Right hindlimb (tissue), 1 donor: Measurements from ENCODE around the gene MAN1C1.
A peak's percentile ranks its signal among the peaks of the same experiment; 100 is the strongest.
"Not testable (repeated sequence)": the region's sequence is repeated elsewhere in the genome, so short reads cannot be mapped to it uniquely, and the experiment has no call there.

Source experiments
- DNase-seq: peaks from one replicate; pipeline ENCODE4 v3.0.0-alpha.2; 2018

The MAN1C1 gene

DNA sequence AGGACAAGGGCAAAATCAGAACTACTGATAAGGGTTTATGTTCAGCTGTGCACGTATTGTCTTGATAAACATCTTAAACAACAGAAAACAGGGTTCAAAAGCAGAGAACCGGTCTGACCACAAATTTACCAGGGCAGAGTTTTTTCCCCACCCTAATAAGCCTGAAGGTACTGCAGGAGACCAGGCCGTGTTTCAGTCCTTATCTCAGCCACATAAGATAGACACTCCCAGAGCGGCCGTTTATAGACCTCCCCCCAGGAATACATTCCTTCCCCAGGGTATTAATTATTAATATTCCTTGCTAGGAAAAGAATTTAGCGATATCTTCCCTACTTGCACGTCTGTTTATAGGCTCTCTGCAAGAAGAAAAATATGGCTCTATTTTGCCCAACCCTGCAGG is 19.6 kb downstream of the MAN1C1 start:
- DNase-seq = not testable (repeated sequence)

DNA sequence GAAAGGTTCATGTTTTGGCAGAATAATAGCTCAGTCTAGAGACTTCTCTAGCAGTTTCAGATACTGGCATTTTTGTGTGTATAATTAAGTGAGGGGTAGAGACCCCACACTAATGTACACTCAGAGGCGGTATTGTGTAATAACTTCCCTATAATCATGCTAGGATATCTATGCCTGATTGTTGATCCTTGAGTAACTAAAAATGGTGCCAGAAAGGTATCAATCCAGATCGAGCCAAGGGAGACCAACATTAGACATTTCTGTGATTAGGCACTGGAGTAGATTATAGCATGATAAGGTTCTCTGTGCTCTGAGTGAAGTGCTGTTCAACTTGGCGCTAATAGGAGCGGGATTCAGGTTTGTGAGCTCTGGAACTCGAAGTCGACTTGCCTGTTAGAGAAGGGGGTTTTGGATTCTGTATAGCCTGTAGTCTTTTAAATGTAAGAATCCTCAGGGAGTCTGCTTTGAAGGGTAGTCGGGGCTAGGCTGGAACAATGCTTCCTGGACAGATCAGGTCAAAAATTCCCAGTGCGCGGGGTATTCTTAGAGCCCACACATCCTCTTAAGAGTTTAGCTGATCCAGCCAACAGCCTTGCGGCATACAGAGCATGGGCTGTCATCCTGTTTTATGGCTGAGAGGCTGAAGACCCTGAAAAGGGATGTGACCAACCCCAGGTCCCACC is 24.2 kb downstream of the MAN1C1 start:
- DNase-seq = no peak

- DNase-seq = no peak
These were observed 24.7 kb downstream of the MAN1C1 start for GRCh38 chr1:25641329-25641725.

DNA sequence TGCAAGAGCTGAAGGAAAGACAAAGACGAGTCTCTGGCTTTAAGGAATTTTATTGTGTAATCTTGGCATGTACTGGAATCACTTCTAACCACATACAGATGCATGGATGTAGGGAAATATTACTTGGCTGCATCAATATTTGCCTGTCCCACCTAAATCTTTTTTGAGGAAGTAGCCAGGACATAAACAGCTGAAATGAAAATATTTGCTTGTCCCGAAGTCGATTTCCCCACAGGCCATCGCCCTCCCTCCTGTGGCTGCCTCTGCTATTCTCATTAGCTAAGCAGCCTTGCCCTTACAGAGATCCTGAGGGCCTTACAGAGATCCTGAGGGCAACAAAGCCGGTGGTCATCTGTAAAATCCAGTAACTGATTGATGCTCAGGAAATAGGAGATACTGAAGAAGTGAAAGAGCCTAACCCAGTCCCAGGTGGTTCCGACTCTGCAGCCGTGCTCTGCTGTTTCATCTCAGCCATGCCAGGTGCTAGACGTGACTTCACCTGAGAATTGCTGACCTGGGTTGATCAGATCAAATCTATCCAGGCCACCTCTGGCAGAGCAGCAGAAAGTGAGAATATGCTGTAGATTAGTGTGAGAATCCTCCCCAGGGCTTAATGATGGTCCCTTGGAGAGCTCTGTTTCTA is 25.5 kb downstream of the MAN1C1 start:
- DNase-seq = no peak

DNA sequence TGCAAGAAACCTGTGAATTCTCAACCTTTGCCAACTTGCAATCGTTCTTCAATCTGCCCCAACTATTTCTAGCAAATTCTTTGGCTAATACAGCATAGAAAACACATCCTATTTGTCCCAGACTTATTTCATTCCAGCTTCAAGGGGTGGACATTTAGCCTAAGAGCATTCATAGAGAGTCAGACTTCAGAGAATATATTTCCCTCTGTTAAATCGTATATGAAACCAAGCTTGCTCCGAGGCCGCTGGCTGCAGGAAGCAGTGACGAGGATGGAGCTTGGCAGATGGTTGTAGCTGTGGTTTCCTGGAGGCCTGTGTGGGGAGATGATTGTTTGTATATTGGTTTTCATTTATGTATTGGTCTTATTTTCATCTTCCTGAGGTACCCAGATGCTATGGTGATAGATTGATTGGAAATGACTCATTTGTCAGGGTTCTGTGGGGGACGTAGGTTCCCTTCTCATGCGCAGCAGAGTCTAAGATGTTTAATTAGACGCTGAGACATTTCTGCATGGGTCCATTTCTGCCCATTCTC is 26.1 kb downstream of the MAN1C1 start:
- DNase-seq = peak; percentile 86

- DNase-seq = no peak
These were observed 27.3 kb downstream of the MAN1C1 start for GRCh38 chr1:25643929-25644328.

- DNase-seq = no peak
These were observed 28.4 kb downstream of the MAN1C1 start for GRCh38 chr1:25644962-25645361.

DNA sequence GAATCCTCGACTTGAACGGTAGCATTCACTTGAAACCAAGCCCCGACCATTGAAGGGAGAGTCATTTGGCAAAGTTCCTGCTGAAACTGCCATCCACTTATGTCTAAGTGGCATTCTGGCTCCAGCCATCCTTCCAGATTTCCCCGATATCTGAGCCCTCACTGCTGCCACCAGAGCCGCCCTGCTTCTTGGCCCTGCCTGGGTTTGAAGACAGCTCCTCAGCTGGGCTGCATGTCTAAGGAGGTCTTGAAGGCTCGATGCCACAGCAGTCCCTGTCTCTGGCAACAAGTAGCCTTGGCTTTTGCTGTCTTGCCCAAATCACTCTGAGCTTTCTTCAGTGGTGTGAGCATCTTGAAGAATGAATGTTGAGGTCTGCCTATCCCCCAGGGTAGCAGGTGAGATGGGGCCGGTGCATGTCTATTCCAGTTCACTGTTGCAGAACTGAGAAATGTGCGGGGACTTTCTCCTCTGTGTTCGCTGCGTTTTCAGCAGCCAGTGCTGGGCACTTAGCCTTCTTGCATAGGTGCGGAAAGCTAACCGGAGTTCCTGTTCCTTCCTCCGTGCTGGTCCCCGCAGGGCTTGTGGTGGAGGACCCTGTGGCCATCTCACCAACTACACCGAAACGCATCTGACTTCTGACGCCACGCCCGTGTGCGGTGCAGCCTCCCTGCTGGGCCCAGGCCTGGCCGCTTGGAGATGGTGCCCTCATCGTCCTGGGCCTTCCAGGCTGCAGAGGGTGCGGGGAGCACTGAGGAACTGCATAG is 29.2 kb downstream of the MAN1C1 start:
- DNase-seq = peak; percentile 15

DNA sequence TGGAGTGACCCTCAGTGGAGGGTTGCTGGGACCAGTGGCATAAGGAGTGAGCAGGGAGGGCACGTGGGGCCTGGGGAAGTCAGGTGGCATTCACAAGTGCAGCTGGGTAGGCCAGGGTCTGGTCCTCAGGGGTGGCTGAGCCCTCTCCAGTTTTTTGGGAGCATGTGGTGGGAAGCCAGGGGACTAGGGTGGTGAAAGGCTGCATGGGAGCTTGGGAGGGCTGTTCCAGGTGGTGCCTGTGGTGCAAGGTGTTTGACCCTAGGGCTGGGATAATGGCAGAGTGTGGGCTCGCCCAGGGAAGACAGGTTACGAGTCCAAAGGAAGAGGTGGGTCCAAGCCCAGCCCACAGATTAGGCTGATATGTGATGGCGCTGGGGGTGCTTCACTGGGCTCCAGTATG is 30.5 kb downstream of the MAN1C1 start:
- DNase-seq = no peak

DNA sequence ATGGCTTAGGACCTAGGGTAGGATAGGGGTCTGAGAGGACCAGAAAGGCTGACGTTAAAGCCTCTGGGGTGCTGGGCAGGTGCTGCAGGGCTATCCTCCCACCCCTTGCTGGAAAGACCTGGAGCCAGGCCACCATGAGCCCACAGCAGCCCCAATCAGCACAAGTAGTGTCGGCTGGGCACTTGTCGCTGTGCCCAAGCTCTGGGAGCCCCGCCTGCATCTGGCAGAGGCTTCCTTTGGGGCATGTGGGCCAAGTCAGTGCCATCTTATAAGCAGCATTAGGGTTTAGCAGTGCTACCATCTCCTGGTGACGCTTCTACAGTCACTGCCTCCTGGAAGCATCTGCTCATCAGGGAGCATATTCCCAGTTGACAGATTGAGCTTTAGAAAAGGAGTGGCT is 31.3 kb downstream of the MAN1C1 start:
- no peak for DNase-seq

- DNase-seq = no peak
These were observed 32.3 kb downstream of the MAN1C1 start for GRCh38 chr1:25648681-25649440.

GRCh38 chr1:25649505-25650288 is 33.1 kb downstream of the MAN1C1 start:
- DNase-seq = no peak

DNA sequence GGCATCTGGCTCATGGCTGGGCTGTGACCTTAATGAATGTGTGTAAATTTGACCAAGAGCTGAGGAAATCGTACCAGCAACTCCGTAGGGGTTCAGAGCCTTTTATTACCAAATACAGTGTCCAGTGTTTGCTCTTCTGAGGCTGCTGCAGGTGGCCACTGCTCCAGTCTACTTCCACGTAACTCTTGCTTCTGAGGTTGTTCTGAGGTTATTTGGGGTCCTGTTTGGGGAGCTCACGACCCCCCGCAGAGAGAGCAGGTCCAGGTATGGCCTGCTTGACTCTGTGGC is 33.6 kb downstream of the MAN1C1 start:
- DNase-seq = no peak

GRCh38 chr1:25651036-25651640 is 34.5 kb downstream of the MAN1C1 start:
- DNase-seq = peak; percentile 17

GRCh38 chr1:25651824-25652741 is 35.5 kb downstream of the MAN1C1 start:
- DNase-seq = peak; percentile 28

DNA sequence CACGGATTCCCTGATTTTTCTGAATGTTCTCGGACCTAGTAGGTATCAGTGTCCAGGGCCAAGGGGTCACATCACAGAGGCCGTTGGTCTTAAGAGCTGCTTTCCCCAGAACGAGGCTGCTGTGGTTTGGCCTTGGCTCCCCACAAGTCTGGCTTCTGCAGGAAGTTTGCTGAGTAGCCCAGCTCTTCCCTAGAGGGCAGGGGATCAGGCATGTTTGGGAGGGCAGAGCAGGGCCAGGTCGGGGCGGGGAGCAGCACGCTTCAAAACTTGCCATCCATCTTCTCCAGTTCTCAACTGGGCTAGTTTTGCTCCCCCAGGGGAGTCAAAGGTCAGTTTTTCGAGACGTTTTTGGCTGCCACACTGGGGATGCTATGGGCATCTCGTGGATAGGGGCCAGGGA is 37.0 kb downstream of the MAN1C1 start:
- peak; percentile 10 for DNase-seq

DNA sequence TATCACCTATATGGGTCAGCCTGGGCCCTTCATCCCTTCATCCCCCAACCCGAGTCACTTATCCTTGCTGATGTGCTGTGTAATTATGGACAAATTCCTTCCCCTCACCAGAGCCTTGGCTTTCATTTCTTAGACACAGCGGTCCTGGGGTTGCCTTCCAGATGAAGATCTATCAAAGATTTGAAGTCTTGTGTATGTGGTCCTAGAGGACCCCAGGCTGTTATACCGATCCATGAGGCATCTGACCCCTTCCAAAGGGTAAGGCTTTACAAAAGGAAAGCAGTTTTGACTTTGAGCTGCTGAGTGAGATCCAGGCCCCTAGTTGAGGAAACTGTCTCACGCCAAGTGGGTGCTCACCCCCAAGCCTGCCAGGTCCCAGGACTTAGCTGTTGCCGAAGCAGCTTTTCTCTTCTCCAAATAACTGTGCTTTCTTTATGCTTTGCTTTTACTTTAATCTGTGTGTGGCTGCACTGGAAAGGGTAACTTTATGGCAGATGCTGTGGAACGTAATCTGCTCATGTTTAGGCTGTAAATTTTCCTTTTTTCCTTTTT is 37.6 kb downstream of the MAN1C1 start:
- peak; percentile 6 for DNase-seq

- peak; percentile 16 for DNase-seq
These were observed 40.7 kb downstream of the MAN1C1 start for GRCh38 chr1:25657121-25657882.

DNA sequence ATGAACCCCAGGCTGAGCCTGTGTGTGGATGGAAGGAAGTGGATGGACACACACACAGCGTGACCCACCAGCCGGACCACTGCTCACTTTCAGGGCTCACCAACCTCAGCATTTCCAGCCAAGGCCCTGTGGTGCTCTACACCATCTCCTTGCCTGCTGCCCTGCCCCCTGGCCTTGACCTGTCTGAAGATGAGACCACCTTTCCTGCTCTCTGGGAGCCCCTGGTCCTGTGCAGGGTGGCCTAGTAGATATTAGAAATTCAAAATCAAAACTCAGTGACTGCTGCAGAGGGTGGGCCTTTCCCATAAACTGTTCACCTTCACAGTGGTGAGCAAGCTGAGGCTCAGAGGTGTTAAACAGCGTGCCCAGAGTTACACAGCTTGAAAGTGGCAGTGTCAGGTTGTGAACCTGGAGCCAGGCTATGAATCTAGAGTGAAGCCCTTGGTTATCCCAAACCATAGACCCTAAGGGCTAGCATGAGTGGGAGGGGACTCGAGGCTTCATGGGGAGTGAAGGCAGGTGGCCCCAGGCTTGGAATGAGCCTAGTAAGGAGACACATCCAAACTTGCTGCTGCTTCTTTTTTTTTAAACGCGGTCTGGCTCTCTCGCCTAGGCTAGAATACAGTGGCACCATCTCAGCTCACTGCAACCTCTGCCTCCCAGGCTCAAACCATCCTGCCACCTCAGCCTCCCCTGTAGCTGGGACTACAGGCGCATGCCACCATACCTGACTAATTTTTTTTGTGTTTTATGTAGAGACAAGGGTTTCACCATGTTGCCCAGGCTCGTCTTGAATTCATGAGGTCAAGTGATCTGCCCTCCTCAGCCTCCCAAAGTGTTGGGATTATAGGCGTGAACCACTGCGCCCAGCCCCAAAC is 41.5 kb downstream of the MAN1C1 start:
- DNase-seq = no peak
